ENCODE data around the gene CFL2.
"Not testable (repeated sequence)": the region's sequence is repeated elsewhere in the genome, so short reads cannot be mapped to it uniquely, and the experiment has no call there.

CFL2 gene

GRCh38 chr14:34711796-34712712 lies 2.3 kb downstream of the CFL2 start:
- DNase-seq (ENCODE audit: low spot score), result no peak

GRCh38 chr14:34711169-34711568 lies 3.2 kb downstream of the CFL2 start:
- DNase-seq (ENCODE audit: low spot score), result no peak

DNA sequence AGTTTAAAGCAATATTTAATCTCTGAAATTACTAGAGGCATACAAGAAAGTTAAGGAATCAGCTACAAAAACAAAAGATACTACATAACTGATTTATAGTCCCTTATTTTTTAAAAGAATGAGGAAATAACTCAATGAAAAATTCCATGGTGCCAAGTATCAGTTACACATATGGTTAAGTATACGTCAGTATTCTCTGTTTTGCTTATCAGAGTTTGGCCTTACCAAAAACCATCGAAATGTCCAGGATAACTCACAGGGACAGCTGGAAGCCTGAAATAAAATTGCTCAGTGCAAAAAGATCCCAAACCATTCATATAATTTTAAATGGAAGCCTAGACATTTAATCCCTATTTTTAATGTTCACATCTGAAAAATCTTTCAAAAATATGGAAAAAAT lies 3.6 kb downstream of the CFL2 start:
- no peak for DNase-seq (ENCODE audit: low spot score)

DNA sequence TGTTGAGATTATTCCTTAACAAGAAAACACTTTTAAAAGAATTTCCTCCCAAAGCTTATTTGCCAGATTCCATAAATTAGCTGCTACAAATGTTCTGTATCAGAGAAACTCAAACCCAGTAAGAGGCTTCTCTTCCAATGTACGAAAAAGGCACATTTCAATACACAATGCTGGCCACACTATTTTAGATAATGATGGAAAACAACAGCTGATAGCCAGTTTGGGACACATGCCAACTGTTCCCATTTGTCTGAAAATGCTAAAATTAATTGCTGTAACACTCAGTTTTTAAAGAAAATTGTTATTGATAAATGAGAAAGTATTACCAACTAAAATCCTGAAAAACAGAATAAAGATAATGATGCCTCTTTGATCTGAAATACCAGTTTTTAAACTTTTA lies 4.4 kb downstream of the CFL2 start:
- no peak for DNase-seq (ENCODE audit: low spot score)

DNA sequence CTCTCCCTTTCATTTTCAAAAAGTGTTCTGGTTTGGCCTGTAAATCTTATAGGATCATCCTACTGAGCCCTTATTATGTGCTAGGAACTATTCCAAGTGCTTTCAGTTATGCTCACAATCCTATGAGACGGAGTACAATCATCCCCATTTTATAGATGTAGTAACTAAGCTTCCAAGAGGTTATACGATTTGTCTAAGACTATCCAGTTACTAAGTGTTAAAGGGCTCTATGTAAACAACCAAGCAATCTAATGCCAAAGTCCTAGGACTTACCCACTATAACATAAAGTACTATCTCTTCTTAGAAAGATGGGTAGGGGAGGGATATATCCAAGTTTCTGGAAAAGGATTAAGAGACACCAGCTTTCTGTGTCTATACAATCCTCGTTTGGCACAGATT lies 6.7 kb downstream of the CFL2 start:
- DNase-seq (ENCODE audit: low spot score), result no peak

DNA sequence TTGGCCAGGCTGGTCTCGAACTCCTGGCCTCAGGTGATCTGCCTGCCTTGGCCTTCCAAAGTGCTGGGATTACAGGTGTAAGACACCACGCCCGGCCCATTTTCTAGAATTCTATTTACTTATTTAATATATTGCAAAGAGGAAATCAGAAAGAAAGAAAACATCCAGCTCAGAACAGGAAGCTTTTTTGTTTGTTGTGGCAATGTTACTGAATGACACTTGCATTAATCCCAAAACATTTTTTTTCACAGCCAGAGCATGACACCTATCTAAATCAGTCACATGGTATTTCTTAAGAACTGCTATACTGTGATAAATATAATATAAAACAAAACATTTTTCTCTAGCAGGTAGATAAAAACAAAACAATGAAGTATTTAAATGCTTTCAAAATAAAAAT lies 12.6 kb downstream of the CFL2 start:
- DNase-seq (ENCODE audit: low spot score), result no peak

DNA sequence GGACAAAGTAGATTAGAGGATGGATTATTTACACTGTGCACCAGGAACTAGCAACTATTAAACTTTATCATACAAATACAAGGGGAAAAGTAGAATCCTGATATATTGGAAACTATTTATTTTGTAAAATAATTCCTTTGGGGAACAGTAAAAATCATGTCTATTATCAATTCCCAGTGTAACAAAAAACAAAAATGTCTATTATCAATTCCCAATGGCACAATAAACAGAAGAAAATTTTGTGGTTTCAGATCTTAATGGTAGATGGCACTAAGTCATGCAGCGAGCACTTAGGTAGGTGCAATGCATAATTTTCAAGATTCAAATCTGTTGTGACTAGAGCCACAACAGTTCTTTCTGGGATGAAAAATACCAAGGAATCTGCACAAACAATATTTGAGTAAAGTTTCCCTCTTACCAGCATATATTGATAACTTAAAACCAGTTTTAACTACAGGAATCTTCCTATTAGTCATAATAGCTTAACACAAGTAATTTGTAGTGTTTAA lies 13.7 kb downstream of the CFL2 start:
- no peak for DNase-seq (ENCODE audit: low spot score)

GRCh38 chr14:34699873-34700621 lies 14.3 kb downstream of the CFL2 start:
- no peak for DNase-seq (ENCODE audit: low spot score)

- DNase-seq (ENCODE audit: low spot score), result not testable (repeated sequence)
Observed at GRCh38 chr14:34694216-34694615, 20.2 kb downstream of the CFL2 start.

DNA sequence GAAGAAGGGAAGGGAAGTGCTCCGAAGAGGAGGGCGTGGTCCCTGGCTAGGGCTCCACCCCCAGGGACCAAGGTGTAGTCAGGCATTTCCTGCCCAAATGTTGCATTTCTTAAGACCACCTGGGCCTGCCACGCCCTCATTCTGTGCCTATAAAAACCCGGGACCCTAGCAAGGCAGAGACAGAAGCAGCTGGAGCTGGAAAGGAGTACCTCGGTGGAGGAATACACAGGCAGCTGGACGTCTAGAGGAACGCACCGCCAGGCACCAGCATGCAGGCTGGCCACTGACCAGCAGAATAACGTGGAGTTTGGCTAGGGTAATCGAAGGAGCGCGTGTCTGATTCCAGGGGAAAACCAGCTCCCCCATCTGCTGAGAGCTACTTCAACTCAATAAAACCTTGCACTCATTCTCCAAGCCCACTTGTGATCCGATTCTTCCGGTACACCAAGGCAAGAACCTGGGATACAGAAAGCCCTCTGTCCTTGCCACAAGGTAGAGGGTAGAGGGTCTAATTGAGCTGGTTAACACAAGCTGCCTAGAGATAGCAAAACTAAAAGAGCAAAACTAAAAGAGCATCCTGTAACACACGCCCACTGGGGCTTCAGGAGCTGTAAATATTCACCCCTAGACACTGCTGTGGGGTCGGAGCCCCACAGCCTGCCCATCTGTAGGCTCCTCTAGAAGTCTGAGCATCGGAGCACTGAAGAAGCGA lies 21.0 kb downstream of the CFL2 start:
- DNase-seq (ENCODE audit: low spot score), result no peak

GRCh38 chr14:34692898-34693227 lies 21.5 kb downstream of the CFL2 start:
- DNase-seq (ENCODE audit: low spot score), result no peak

GRCh38 chr14:34692348-34692747 lies 22.0 kb downstream of the CFL2 start:
- no peak for DNase-seq (ENCODE audit: low spot score)

GRCh38 chr14:34691206-34691605 lies 23.2 kb downstream of the CFL2 start:
- DNase-seq (ENCODE audit: low spot score), result no peak

DNA sequence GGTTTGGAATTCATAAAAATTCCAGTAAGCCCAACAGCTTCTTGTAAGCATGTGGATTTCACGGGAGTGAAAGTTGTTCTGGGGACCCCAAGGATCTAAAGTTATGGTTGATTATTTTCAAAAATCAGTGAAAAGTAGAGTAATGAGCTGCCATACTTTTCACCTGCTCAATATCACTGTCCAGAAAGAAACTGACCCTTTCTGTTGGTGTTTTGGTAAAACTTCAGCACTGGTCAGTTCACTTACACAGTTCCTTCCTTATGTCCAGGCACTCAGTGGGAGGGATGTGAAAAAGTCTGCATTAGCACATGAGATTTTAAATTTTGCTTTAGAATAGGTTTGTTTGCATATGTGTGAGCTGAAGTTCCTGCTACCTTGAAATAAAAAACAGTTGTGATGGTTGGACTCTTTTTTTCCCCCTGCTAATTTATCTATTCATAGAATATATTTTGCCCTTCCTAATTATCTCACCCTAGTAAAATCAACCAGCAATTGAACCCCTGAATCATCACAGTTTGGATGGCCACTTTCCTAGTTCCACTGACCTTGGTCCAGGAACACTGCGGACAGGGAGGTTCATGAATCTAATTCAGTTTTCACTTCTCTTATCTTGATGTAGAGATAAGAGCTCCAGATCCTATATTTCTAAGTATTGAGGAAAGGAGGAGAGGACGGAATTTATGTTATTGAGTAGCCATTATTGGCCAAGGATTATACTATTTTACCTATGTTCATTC lies 25.8 kb downstream of the CFL2 start:
- no peak for DNase-seq (ENCODE audit: low spot score)

GRCh38 chr14:34685819-34686428 lies 28.5 kb downstream of the CFL2 start:
- DNase-seq (ENCODE audit: low spot score), result no peak

GRCh38 chr14:34684578-34684977 lies 29.8 kb downstream of the CFL2 start:
- DNase-seq (ENCODE audit: low spot score), result no peak

DNA sequence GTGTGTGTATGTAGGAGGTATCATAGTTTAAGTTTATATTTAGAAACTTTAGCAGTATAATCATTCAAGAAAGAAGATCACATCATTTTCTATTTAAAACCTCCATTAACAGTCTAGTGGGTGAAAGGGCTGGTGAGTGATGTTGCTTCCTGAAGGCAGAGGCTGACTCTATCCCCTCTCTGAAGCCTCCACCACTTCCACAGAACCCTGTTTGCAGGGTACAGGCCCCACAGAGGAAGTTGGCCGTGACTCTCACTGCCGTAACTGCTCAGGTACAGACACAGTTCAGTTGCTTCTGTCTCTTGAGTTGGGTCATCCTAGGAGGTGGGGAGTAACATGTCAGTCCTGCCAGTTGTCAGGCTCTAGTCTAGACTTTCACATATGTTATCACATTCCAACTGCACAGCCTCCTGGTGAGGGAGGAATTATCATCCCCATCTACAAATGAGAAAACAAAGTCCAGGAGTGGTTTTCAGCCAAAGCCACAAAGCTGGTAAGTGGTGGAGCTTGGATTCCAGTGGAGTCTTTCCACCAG lies 31.5 kb downstream of the CFL2 start:
- DNase-seq (ENCODE audit: low spot score), result no peak

DNA sequence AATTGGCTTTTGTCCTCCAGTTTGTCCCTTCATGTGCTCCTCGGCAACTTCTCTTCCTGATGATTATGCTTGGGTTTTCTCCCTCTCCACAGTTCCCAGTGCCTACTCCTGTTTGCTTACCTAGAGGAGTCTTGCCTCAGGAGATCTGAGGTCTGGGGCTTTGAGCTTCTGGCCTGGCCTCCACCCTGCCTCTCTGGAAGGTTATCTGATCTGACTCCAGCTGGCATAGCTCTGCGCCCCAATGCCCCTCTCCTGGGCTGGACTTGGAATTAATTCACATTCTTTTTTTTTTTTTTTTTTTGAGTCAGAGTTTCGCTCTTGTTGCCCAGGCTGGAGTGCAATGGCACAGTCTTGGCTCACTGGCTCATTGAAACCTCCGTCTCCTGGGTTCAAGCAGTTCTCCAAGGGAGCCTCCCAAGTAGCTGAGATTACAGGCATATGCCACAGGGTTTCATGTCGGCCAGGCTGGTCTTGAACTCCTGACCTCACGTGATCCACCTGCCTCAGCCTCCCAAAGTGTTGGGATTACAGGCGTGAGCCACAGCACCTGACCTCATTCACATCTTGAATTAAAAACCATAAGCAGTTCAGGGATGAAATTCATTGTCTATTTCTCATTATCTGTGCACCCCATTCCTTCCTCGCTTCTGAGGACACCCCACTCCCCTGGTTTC lies 33.5 kb downstream of the CFL2 start:
- DNase-seq (ENCODE audit: low spot score), result no peak

- no peak for DNase-seq (ENCODE audit: low spot score)
Observed at GRCh38 chr14:34678735-34679134, 35.7 kb downstream of the CFL2 start.

GRCh38 chr14:34678306-34678705 lies 36.1 kb downstream of the CFL2 start:
- DNase-seq (ENCODE audit: low spot score), result no peak
